Esophagus (tissue), 2 donors: ENCODE results near the gene KLF18. TPM values are rescaled to one million over a fixed set of nuclear protein-coding genes. Genes with fewer than 3 reads are reported as not detected.

Experiments
- H3K27ac ChIP-seq, 2 donors: one replicate each; pipeline ENCODE4 v1.5.1; 2013; ENCODE audit warnings: low read depth in 2 of 2, mild to moderate bottlenecking in 2 of 2, inconsistent platforms in 1 of 2, low read length in 1 of 2, moderate library complexity in 1 of 2
- H3K27me3 ChIP-seq, 2 donors: one replicate each; pipeline ENCODE4 v1.6.1; 2013; ENCODE audit warnings: low read length in 2 of 2, control low read depth in 1 of 2, mild to moderate bottlenecking in 1 of 2; ENCODE audit not compliant: insufficient read depth in 2 of 2, control insufficient read depth in 1 of 2
- H3K36me3 ChIP-seq, 2 donors: one replicate each; pipeline ENCODE4 v1.6.1; 2013; ENCODE audit warnings: low read length in 1 of 2; ENCODE audit not compliant: control insufficient read depth in 2 of 2, insufficient read depth in 2 of 2
- H3K4me1 ChIP-seq, 2 donors: one replicate each; pipeline ENCODE4 v1.6.1; 2013; ENCODE audit warnings: low read length in 1 of 2; ENCODE audit not compliant: control insufficient read depth in 2 of 2, insufficient read depth in 2 of 2
- H3K4me3 ChIP-seq, 2 donors: one replicate each; pipeline ENCODE4 v1.5.1; 2013; ENCODE audit warnings: low read length in 2 of 2, mild to moderate bottlenecking in 2 of 2, low read depth in 1 of 2, moderate library complexity in 1 of 2
- H3K9me3 ChIP-seq, 2 donors: one replicate each; pipeline ENCODE4 v1.6.1; 2013; ENCODE audit warnings: mild to moderate bottlenecking in 2 of 2, low read depth in 1 of 2, low read length in 1 of 2, moderate library complexity in 1 of 2; ENCODE audit not compliant: control insufficient read depth in 2 of 2, insufficient read depth in 1 of 2
- WGBS, 2 donors: extraction: QIAGEN DNeasy Blood & Tissue Kit; methylation state at CpG; one replicate each; pipeline ENCODE4 v1.1.7; 2013; 5-methylcytosine and 5-hydroxymethylcytosine counted together
- polyA plus RNA-seq, 2 donors: library from polyadenylated mRNA; stranded (reverse); fragments of 200-250 nt; gene quantifications; one replicate each; pipeline ENCODE4 v1.2.3, GENCODE V29; 2013
- donor health status: healthy with polysubstance abuse.
- donor health status: Bipolar disorder and iron deficiency.

Gene KLF18
- polyA plus RNA-seq, 2 donors: not detected

DNA sequence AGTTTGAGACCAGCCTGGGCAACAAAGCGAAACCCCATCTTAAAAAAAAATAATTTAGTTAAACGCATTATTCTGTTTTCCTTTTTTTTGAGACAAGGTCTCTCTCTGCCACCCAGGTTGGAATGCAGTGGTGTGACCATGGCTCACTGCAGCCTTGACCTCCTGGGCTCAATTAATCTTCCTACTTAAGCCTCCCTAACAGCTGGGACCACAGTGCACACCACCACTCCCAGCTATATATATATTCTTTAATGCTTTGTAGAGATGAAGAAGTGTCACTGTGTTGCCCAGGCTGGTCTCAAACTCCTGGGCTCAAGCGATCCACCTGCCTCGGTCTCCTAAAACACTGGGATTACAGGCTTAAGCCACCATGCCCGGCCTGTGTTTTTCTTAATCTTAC is 30.5 kb downstream of the KLF18 start:
- WGBS, 2 donors: 91 to 93% methylated on average over 5 of the region's 5 CpGs
- H3K27ac ChIP-seq: no peak overlapping the region

DNA sequence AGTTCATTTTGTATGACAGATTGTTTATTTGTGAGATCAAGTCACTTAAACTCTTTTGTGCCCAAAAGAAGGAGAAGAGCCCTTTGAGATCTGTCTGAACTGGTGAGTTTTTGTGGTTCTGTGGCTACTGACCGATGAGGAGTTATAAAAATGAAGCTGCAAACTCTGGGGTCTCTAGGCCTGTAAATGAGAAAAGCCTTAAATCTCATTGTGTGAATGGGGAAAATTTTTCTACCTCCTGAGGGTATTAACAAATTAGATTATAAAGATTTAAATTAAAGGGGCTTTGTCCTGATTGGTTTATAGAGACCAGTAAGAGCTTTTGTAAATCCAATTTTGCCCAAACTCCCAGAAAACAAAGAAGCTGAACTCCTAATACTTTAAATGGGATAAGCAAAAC is 32.5 kb downstream of the KLF18 start:
- no peaks in the 10 kb centered on the region for H3K9me3 ChIP-seq
- no peak overlapping the region for H3K4me3 ChIP-seq
- 86 to 94% methylated on average over 1 of the region's 1 CpG for WGBS, 2 donors

More for the DNA sequence above, 30.5 kb downstream of the KLF18 start:
- Histone ChIP-seq H3K4me3 (no peak overlapping the region), H3K9me3 (no peaks in the 10 kb centered on the region), H3K36me3 (no peaks in the 10 kb centered on the region), H3K4me1 (no peaks in the 10 kb centered on the region), H3K27me3 (no peaks in the 10 kb centered on the region)

DNA sequence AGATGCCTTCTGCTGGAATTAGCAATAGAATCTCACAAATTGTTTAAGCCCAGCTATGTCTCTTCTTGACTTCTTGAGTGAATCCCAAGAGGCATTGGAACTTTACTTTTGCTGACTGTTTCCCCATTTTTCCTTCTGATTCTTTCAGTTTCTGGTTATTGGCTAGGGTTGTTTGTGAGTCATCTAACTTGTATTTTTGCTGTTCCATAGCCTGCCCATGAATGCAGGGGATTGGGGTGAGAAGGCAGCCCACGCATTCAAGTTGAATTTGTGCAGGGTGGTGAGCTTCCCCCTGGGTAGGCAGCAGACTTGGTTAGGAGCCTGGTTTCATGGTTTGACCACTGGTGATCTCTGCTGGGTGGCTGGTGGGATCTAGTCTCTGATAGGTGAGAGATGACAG is 33.2 kb downstream of the KLF18 start:
- no peaks in the 10 kb centered on the region for H3K4me1 ChIP-seq
- WGBS, 2 donors: 59 to 73% methylated on average over 1 of the region's 1 CpG
- H3K27me3 ChIP-seq: no peaks in the 10 kb centered on the region
- H3K4me3 ChIP-seq: no peak overlapping the region
- no peaks in the 10 kb centered on the region for H3K9me3 ChIP-seq
- no peak overlapping the region for H3K27ac ChIP-seq
- no peaks in the 10 kb centered on the region for H3K36me3 ChIP-seq

More for the DNA sequence above, 32.5 kb downstream of the KLF18 start:
- Histone ChIP-seq H3K27ac (no peak overlapping the region), H3K36me3 (no peaks in the 10 kb centered on the region), H3K4me1 (no peaks in the 10 kb centered on the region), H3K27me3 (no peaks in the 10 kb centered on the region)

DNA sequence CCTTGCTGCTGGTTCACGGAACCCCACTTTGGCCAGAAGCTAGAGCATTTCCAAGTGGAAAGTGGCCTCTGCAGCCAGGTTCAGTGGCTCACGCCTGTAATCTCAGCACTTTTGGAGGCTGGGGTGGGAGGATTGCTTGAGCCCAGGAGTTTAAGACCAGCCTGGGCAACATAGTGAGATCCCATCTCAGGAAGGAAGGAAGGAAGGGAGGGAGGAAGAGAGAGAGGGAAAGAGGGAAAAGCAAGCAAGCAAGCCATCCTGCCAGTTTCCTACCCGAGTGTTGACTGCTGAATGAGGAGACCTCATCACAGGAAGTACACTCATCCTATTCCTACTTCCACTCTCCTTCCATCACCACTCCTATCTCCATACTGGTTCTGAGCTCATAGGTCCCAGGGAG is 35.6 kb downstream of the KLF18 start:
- WGBS, 2 donors: 76 to 82% methylated on average over 2 to 3 of the region's 3 CpGs
- Histone ChIP-seq H3K4me1 (no peaks in the 10 kb centered on the region), H3K4me3 (no peak overlapping the region), H3K27me3 (no peaks in the 10 kb centered on the region), H3K27ac (no peak overlapping the region), H3K36me3 (no peaks in the 10 kb centered on the region), H3K9me3 (no peaks in the 10 kb centered on the region)

DNA sequence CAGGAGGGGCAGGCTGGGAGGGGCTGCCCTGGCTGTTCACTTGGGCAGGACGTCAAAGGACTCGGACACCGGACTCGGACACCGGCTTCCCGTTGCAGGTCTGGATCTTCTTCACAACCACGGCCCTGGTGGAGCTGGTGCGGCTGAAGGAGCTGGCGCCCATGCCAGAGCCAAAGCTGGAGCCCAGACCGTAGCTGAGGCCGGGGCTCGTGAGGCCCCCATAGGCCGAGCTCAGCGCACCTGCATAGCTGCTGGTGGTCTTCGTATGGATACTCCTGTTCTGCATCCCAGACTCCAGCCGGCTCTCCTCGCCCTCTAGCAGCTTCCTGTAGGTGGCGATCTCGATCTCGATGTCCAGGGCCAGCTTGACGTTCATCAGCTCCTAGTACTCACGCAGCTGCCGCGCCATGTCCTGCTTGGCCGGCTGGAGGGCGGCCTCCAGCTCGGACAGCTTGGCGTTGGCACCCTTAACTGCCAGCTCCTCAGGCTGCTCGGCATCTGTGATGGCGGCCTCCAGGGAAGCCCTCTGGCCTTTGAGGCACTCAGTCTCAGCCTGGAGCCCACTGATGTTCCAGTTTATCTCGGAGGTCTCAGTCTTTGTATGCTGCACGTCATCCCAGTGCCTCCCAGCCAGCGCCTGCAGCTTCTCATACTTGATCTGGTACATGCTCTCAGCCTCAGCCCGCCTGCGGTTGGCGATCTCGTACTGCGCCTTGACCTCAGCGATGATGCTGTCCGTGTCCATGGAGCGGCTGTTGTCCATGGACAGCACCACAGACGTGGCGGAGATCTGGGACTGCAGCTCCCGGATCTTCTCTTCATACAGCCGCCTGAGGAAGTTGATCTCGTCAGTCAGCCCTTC is 37.9 kb downstream of the KLF18 start:
- H3K27ac ChIP-seq: no peak overlapping the region
- WGBS, 2 donors: 72 to 73% methylated on average over 46 of the region's 46 CpGs
- no peaks in the 10 kb centered on the region for H3K36me3 ChIP-seq
- H3K4me3 ChIP-seq: no peak overlapping the region
- no peaks in the 10 kb centered on the region for H3K4me1 ChIP-seq
- H3K27me3 ChIP-seq: no peaks in the 10 kb centered on the region
- no peaks in the 10 kb centered on the region for H3K9me3 ChIP-seq

DNA sequence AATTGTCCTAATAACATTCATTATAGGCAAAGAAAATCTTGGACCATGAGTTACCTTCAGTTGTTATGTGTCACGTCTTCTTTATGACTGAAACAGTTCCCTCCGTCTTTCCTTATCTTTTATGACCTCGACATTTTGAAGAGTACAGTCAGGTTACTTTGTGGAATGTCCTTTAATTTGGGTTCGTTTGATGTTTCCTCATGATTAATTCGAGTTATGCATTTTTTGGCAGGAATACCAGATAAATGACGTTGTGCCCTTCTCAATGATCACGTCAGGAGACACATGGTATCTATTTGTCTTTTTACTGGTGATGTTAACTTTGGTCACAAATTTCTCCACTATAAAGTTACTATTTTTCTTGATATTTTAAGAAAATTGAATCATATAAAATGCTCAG is 40.1 kb downstream of the KLF18 start:
- Histone ChIP-seq H3K9me3 (no peaks in the 10 kb centered on the region), H3K36me3 (no peaks in the 10 kb centered on the region), H3K4me1 (no peaks in the 10 kb centered on the region), H3K27me3 (no peaks in the 10 kb centered on the region), H3K27ac (no peak overlapping the region), H3K4me3 (no peak overlapping the region)
- 70 to 71% methylated on average over 7 of the region's 7 CpGs for WGBS, 2 donors

DNA sequence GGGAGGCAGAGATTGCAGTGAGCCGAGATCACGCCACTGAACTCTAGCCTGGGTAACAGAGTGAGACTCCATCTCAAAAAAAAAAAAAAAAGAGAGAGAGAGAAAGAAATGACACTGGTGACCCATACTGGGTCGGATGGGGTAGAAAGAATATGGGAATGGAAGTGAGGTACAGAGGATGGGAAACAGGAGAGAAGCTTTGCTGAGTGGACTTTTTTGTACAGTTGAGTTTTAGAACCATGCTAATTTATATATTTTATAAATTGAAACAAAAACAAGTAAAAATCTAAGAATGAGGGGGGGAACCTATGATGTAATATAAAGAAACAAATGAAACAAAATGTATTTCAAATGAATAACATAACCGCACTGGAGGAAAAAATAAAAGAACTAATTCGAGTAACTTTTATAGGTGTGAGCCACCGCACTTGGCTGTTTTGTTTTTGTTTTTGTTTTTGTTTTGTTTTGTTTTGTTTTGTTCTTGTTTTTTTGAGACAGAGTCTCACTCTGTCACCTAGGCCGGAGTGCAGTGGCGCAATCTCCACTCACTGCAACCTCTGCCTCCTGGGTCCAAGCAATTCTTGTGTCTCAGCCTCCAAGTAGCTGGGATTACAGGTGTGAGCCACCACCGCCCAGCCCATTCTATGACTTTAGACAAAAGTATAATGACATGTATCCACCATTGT is 41.1 kb downstream of the KLF18 start:
- no peak overlapping the region for H3K27ac ChIP-seq
- no peaks in the 10 kb centered on the region for H3K27me3 ChIP-seq
- H3K9me3 ChIP-seq: no peaks in the 10 kb centered on the region
- no peak overlapping the region for H3K4me3 ChIP-seq
- H3K36me3 ChIP-seq: no peaks in the 10 kb centered on the region
- 85 to 90% methylated on average over 9 of the region's 9 CpGs for WGBS, 2 donors
- H3K4me1 ChIP-seq: no peaks in the 10 kb centered on the region

DNA sequence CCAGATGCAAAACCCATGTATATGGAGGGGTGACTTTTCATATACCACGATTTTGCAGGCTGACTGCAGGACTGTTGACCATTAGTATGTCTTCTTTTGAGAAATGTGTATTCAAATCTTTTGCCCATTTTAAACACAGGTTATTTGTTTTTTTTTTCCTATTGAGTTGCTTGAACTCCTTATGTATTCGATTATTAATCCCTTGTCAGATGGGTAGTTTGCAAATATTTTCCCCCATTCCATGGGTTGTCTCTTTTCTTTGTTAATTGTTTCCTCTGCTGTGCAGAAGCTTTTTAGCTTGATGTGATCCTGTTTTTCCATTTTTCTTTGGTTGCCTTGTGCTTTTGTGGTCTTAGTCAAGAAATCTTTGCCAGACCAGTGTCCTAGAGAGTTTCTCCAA is 47.4 kb downstream of the KLF18 start:
- H3K4me3 ChIP-seq: no peak overlapping the region
- H3K4me1 ChIP-seq: no peaks in the 10 kb centered on the region
- H3K27ac ChIP-seq: no peak overlapping the region
- no peaks in the 10 kb centered on the region for H3K27me3 ChIP-seq
- H3K9me3 ChIP-seq: no peaks in the 10 kb centered on the region
- H3K36me3 ChIP-seq: no peaks in the 10 kb centered on the region
- WGBS, 2 donors: 81 to 85% methylated on average over 2 of the region's 2 CpGs

DNA sequence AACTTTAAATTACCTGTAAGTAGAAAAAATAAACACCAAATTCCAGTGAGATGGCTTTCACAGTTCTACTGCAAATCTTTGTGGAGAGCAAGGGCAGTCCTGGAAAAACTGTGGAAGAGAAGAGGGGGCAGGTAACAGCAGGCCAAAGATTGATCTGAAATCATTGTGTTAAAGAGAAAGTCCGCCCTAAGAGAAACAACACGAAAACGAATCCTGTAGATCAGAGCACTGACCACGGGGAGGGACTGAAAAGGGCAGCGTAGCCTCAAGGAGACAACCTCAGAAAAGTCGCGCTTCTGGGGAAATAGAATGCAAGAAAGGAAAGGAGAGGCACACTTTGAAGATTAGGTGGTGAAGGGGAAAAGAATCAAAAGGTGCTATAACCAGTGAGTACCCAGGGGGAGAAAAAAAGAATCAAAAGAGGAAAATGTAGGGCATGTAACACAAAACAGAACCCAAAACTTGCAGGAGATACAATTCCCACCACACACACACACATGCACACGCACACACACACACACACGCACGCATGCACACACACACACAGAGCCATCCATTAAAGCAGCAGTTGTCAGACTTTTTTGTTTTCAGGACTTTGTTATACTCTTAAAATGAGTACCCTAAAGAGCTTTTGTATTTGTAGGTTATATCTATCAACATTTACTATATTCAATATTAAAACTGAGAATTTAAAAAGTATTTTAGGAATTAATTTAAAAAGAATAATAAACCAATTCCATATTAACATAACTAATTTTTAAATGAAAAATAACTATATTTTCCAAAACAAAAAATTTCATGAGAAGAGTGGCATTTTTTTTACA is 50.8 kb downstream of the KLF18 start:
- no peaks in the 10 kb centered on the region for H3K27me3 ChIP-seq
- H3K9me3 ChIP-seq: no peaks in the 10 kb centered on the region
- WGBS, 2 donors: 66 to 73% methylated on average over 10 of the region's 10 CpGs
- no peaks in the 10 kb centered on the region for H3K4me1 ChIP-seq
- no peaks in the 10 kb centered on the region for H3K36me3 ChIP-seq
- no peak overlapping the region for H3K4me3 ChIP-seq
- H3K27ac ChIP-seq: no peak overlapping the region
